HCT116 (cell line): ENCODE data around the gene STARD7. TPM values are rescaled to one million over a fixed set of nuclear protein-coding genes. Genes with fewer than 3 reads are reported as not detected.

Experiments
- ATAC-seq: fragments of 200-7000 bp; cut with Tn5 transposase; 2 replicates; pipeline ENCODE4 v1.9.1; 2020; ENCODE audit warnings: mild to moderate bottlenecking, moderate library complexity
- BruUV-seq: library from RNA; stranded (reverse); fragments of 400-500 nt; replicated peaks from 2 replicates; lab custom pipeline; 2021; lab: Mats Ljungman, UMichigan
- CTCF ChIA-PET: fragments of 300-600 bp; sonication (Branson Sonifier 250); formaldehyde crosslinking; loops from one replicate; lab custom pipeline; 2021; ENCODE audit warnings: antibody characterized with exemption; lab: Charles Lee
- POLR2A ChIA-PET: fragments of 300-600, 350-600 bp; sonication (Branson Sonifier 250); formaldehyde crosslinking; loops from one replicate; lab custom pipeline; 2021; ENCODE audit warnings: antibody characterized with exemption; lab: Charles Lee
- RAD21 ChIA-PET, 2 experiments: fragments of 300-600 bp; sonication (Branson Sonifier 250); formaldehyde crosslinking; loops; one replicate each; lab custom pipeline; 2023; ENCODE audit warnings: low total read pairs in 2 of 2; ENCODE audit not compliant: uncharacterized antibody in 2 of 2, unreplicated experiment in 2 of 2, low non-redundant PET in 1 of 2; lab: Charles Lee
- DNase-seq: peaks from one replicate; pipeline ENCODE4 v3.0.0-alpha.2; 2010; ENCODE audit warnings: low read depth, low spot score
- H2AFZ ChIP-seq: fragments of 200-600 bp; shearing (Covaris generic), sonication (generic); 2 replicates; pipeline ENCODE4 v1.6.1; 2017; ENCODE audit warnings: low read depth, mixed run types, mixed read lengths, antibody characterized with exemption, low read length; ENCODE audit not compliant: poor library complexity, severe bottlenecking
- H3K27ac ChIP-seq: 2 replicates; pipeline ENCODE4 v1.5.1; 2012; ENCODE audit warnings: low read depth, low read length
- H3K27me3 ChIP-seq: fragments of 200-600 bp; sonication (generic); 2 replicates; pipeline ENCODE4 v1.6.1; 2016; ENCODE audit warnings: mixed run types, low read length, mixed read lengths; ENCODE audit not compliant: insufficient read depth
- H3K36me3 ChIP-seq, 2 experiments: fragments of 200-500 bp in 1 of 2; fragments of 200-600 bp in 1 of 2; sonication (Bioruptor generic) in 1 of 2; sonication (generic) in 1 of 2; 2 replicates each; pipeline versions ENCODE4 v1.5.1 to v1.6.1; 2014 to 2016; ENCODE audit warnings: low read length in 2 of 2, inconsistent platforms in 1 of 2, mixed read lengths in 1 of 2, mixed run types in 1 of 2; ENCODE audit not compliant: insufficient read depth in 2 of 2, control insufficient read depth in 1 of 2
- H3K4me1 ChIP-seq, 2 experiments: fragments of 200-600 bp in 1 of 2; sonication (generic) in 1 of 2; 2 replicates each; pipeline versions ENCODE4 v1.5.1 to v1.6.1; 2012 to 2017; ENCODE audit warnings: low read length in 2 of 2, inconsistent platforms in 1 of 2, mild to moderate bottlenecking in 1 of 2, mixed read lengths in 1 of 2, mixed run types in 1 of 2, moderate library complexity in 1 of 2; ENCODE audit not compliant: insufficient read depth in 2 of 2, control insufficient read depth in 1 of 2
- H3K4me2 ChIP-seq: fragments of 200-600 bp; sonication (generic); 2 replicates; pipeline ENCODE4 v1.6.1; 2017; ENCODE audit warnings: mixed run types, low read length, mixed read lengths
- H3K4me3 ChIP-seq, 2 experiments: fragments of 200-600 bp in 1 of 2; sonication (generic) in 1 of 2; replicated peaks in 1 of 2; 2 replicates each; pipeline ENCODE4 v1.5.1; 2011 to 2016; ENCODE audit warnings: low read length in 2 of 2, control low read depth in 1 of 2, low read depth in 1 of 2, mild to moderate bottlenecking in 1 of 2, mixed read lengths in 1 of 2, mixed run types in 1 of 2
- H3K79me2 ChIP-seq: fragments of 200-600 bp; sonication (generic); 2 replicates; pipeline ENCODE4 v1.6.1; 2017; ENCODE audit warnings: mild to moderate bottlenecking, mixed run types, low read length, moderate library complexity, mixed read lengths; ENCODE audit not compliant: insufficient read depth
- H3K9ac ChIP-seq: fragments of 200-600 bp; sonication (generic); 2 replicates; pipeline ENCODE4 v1.6.1; 2016; ENCODE audit warnings: low read length, mixed read lengths
- H3K9me2 ChIP-seq: fragments of 200-600 bp; sonication (generic), shearing (Covaris generic); 2 replicates; pipeline ENCODE4 v1.6.1; 2017; ENCODE audit warnings: mixed run types, mild to moderate bottlenecking, moderate library complexity; ENCODE audit not compliant: insufficient read depth
- H3K9me3 ChIP-seq, 2 experiments: fragments of 200-500 bp in 1 of 2; fragments of 200-600 bp in 1 of 2; sonication (Bioruptor generic) in 1 of 2; sonication (generic) in 1 of 2; 2 replicates each; pipeline ENCODE4 v1.6.1; 2014 to 2017; ENCODE audit warnings: low read length in 2 of 2, mixed read lengths in 2 of 2, inconsistent platforms in 1 of 2, low read depth in 1 of 2, mild to moderate bottlenecking in 1 of 2, mixed run types in 1 of 2, moderate library complexity in 1 of 2; ENCODE audit not compliant: control insufficient read depth in 1 of 2, insufficient read depth in 1 of 2
- H4K20me1 ChIP-seq: fragments of 200-600 bp; sonication (generic), shearing (Covaris generic); 2 replicates; pipeline ENCODE4 v1.6.1; 2017; ENCODE audit warnings: mixed run types, mild to moderate bottlenecking, moderate library complexity; ENCODE audit not compliant: insufficient read depth
- ATF3 ChIP-seq: IDR thresholded peaks from 2 replicates; pipeline ENCODE4 v1.6.1; 2012
- CBX3 ChIP-seq: IDR thresholded peaks from 2 replicates; pipeline ENCODE4 v1.6.1; 2012; ENCODE audit warnings: low read depth
- CEBPB ChIP-seq: IDR thresholded peaks from 2 replicates; pipeline ENCODE4 v1.6.1; 2012; ENCODE audit warnings: low read depth
- CTCF ChIP-seq, 3 experiments: fragments of 200-600 bp in 1 of 3; sonication (generic) in 1 of 3; IDR thresholded peaks in 2 of 3; conservative IDR thresholded peaks in 1 of 3; 2 replicates each; pipeline ENCODE4 v1.5.1; 2012 to 2017; ENCODE audit warnings: low read depth in 2 of 3, low read length in 2 of 3, antibody characterized with exemption in 1 of 3, borderline replicate concordance in 1 of 3, control low read depth in 1 of 3, mild to moderate bottlenecking in 1 of 3, mixed read lengths in 1 of 3, mixed run types in 1 of 3, moderate library complexity in 1 of 3; ENCODE audit not compliant: insufficient read depth in 1 of 3
- EGR1 ChIP-seq: IDR thresholded peaks from 2 replicates; pipeline ENCODE4 v1.6.1; 2012; ENCODE audit warnings: low read depth
- EZH2 ChIP-seq: fragments of 200-600 bp; sonication (generic); IDR thresholded peaks from 2 replicates; pipeline ENCODE4 v1.6.1; 2017; ENCODE audit warnings: antibody characterized with exemption, mixed run types
- EZH2phosphoT487 ChIP-seq: fragments of 200-600 bp; IDR thresholded peaks from 2 replicates; pipeline ENCODE4 v1.6.1; 2018; ENCODE audit warnings: antibody characterized with exemption, borderline replicate concordance
- FOSL1 ChIP-seq: IDR thresholded peaks from 2 replicates; pipeline ENCODE4 v1.6.1; 2012; ENCODE audit warnings: low read depth
- JUND ChIP-seq: IDR thresholded peaks from 2 replicates; pipeline ENCODE4 v1.6.1; 2012
- MAX ChIP-seq: IDR thresholded peaks from 2 replicates; pipeline ENCODE4 v1.6.1; 2012
- POLR2A ChIP-seq: IDR thresholded peaks from 2 replicates; pipeline ENCODE4 v1.7.0; 2011; ENCODE audit warnings: borderline replicate concordance; ENCODE audit not compliant: insufficient read depth, insufficient read length; ENCODE audit errors: extremely low read depth
- POLR2AphosphoS5 ChIP-seq: IDR thresholded peaks from 2 replicates; pipeline ENCODE4 v1.6.1; 2011; ENCODE audit warnings: mild to moderate bottlenecking, low read depth, low read length, moderate library complexity
- RAD21 ChIP-seq: IDR thresholded peaks from 2 replicates; pipeline ENCODE4 v1.6.1; 2012; ENCODE audit warnings: low read depth, mild to moderate bottlenecking
- REST ChIP-seq: IDR thresholded peaks from 2 replicates; pipeline ENCODE4 v1.6.1; 2012; ENCODE audit warnings: low read depth
- SIN3A ChIP-seq: IDR thresholded peaks from 2 replicates; pipeline ENCODE4 v1.6.1; 2012; ENCODE audit warnings: low read depth
- SP1 ChIP-seq: IDR thresholded peaks from 2 replicates; pipeline ENCODE4 v1.6.1; 2012; ENCODE audit warnings: low read depth
- TCF7L2 ChIP-seq: IDR thresholded peaks from 2 replicates; pipeline ENCODE4 v1.7.0; 2011; ENCODE audit warnings: borderline replicate concordance, inconsistent platforms; ENCODE audit not compliant: insufficient read depth, insufficient read length; ENCODE audit errors: extremely low read depth
- YY1 ChIP-seq: IDR thresholded peaks from 2 replicates; pipeline ENCODE4 v1.6.1; 2011; ENCODE audit warnings: low read length, low read depth, moderate library complexity, mild to moderate bottlenecking; ENCODE audit not compliant: insufficient replicate concordance; ENCODE audit errors: extremely low read depth
- ZFX ChIP-seq: fragments of 450-650 bp; IDR thresholded peaks from 2 replicates; pipeline ENCODE4 v1.6.1; 2017
- ZNF274 ChIP-seq: fragments of 200-500 bp; sonication (Bioruptor generic); IDR thresholded peaks from 2 replicates; pipeline ENCODE4 v1.6.1; 2014; ENCODE audit warnings: mild to moderate bottlenecking, low read depth, low read length, inconsistent platforms
- intact Hi-C: fragments of 100-400 bp; cut with micrococcal nuclease; formaldehyde crosslinking; loops from 2 replicates; pipeline ENCODE4 v1.10.0; 2022
- total RNA-seq: library from RNA; stranded (reverse); gene quantifications from one replicate; pipeline ENCODE4 v1.2.1, GENCODE V29; 2021; ENCODE audit not compliant: unreplicated experiment

Gene STARD7
- total RNA-seq, 1 experiment from 2014 or later = 160 TPM

- ChIA-PET POLR2A (interaction anchor here (1.1 to 1.2 kb wide), 2 partner anchors 19 to 208 kb away, joined by 3 to 4 read pairs; no protein-coding TSS in a partner anchor), RAD21 (no interaction called here), CTCF (no interaction called here)
- BruUV-seq = no TSS peak
- H3K27me3 ChIP-seq = no peaks in the 10 kb centered on the region
- H3K4me3 ChIP-seq = no peak overlapping the region
- H3K9me2 ChIP-seq = no peaks in the 10 kb centered on the region
- H2AFZ ChIP-seq = no peak overlapping the region
- no peaks in the 10 kb centered on the region for H3K9me3 ChIP-seq
- H3K9ac ChIP-seq = no peak overlapping the region
- H3K4me2 ChIP-seq = no peak overlapping the region
- 0 out of 4 replicates have a peak, but pooled peaks cover 2 to 9% of the 10 kb centered on the region in 2 experiments for H3K36me3 ChIP-seq
- peaks cover 55% of the 10 kb centered on the region; the same call in 1 of the 2 replicates for H4K20me1 ChIP-seq
- H3K27ac ChIP-seq = no peak overlapping the region
- H3K79me2 ChIP-seq = peaks cover 97% of the 10 kb centered on the region
- no peak for DNase-seq
- intact Hi-C loops = no loop called here
- peaks cover 3 to 14% of the 10 kb centered on the region in 2 experiments; a peak in 2 of 4 replicates for H3K4me1 ChIP-seq
- no peak for TF ChIP-seq TCF7L2
- no peak for TF ChIP-seq SP1
- no peak for TF ChIP-seq POLR2A
- TF ChIP-seq EGR1 = no peak
- no peak for TF ChIP-seq CTCF (IDR thresholded peaks at IDR 0.05 in 2 of 3, conservative IDR thresholded peaks at IDR 0.05 in 1 of 3; ENCODE audit: borderline replicate concordance in 1 of 3, insufficient read depth in 1 of 3, low read depth in 2 of 3, low read length in 2 of 3)
- no peak for TF ChIP-seq FOSL1
- no peak for TF ChIP-seq POLR2AphosphoS5
- TF ChIP-seq EZH2phosphoT487 = no peak
- TF ChIP-seq SIN3A = no peak
- no peak for TF ChIP-seq REST
- no peak for TF ChIP-seq CEBPB
- no peak for TF ChIP-seq CBX3
- TF ChIP-seq ZFX = no peak
- TF ChIP-seq JUND = no peak
- no peak for TF ChIP-seq YY1
- TF ChIP-seq MAX = no peak
- no peak for TF ChIP-seq EZH2
- no peak for TF ChIP-seq ZNF274
- TF ChIP-seq ATF3 = no peak
- no peak for TF ChIP-seq RAD21
- no peak for ATAC-seq
These were observed 7.3 kb downstream of the STARD7 start for GRCh38 chr2:96201338-96201737.
